Measurements from ENCODE around the gene POLR2E.
A peak's percentile ranks its signal among the peaks of the same experiment; 100 is the strongest.

The POLR2E gene

DNA sequence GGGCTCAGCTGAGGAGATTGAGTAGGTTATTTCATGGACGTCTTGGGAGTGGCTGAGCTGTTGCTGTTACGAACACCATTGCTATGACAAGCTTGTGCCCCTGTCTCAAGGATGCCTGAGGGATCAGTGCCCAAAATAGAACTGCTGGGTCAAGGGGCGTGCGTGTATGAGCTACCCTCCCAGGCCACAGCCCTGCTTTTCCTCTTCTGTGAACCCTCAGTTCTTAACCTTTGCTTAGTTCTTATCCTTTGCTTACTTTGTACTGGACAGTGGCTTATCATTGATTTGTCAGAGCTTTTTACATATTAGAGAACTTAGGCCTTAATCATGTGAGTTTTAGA is 19.2 kb downstream of the POLR2E start:
- no peak for DNase-seq

DNA sequence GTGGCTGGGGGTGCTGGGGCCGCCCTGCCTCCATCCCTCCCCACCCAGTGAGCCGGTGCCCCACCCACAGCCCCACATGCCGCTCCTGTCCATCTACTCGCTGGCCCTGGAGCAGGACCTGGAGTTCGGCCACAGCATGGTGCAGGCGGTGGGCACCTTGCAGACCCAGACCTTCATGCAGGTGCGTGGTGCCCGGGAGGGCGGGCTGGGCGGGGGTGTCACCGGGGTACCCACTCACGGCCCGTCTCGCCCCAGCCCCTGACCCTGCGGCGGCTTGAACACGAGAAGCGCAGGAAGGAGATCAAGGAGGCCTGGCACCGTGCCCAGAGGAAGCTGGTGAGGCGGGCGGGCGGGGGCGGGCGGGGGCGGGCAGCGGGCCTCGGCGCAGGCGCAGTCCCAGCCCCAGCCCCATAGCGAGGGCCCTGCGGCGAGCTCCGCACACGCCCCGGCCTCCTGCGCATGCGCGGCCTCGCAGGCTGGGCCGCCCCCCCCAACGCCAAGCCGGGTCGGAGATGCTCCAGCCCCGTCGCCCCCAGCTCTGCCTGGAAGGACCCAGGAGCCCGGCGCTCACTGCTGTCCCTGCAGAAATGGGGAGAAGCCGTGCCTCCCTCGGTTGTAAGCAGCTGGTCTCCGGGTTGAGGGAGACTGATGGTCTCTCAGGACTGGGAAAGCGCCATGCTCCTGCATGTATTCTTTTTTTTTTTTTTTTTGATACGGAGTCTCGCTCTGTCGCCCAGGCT is 20.5 kb downstream of the POLR2E start:
- DNase-seq: peak; percentile 93

DNA sequence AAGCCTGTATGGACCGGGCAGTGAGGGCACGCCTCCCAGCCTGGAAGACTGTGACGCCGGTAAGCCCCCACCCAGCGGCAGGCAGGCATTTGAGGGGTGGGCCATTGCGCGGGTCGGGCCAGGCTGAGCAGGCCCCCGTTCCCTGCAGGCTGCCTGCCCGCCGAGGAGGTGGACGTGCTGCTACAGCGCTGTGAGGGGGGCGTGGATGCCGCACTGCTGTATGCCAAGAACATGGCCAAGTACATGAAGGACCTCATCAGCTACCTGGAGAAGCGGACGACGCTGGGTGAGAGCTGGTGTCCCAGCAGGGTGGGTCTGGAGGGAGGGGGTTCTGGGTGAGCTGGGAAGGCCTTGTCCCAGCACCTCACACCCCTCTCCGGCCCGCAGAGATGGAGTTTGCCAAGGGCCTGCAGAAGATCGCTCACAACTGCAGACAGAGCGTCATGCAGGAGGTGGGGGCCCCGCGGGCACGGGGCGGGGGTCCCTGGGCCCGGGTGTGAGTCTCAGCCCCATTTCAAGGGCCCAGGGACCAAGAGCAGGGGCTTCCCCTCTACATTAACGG is 21.1 kb downstream of the POLR2E start:
- no peak for DNase-seq

DNA sequence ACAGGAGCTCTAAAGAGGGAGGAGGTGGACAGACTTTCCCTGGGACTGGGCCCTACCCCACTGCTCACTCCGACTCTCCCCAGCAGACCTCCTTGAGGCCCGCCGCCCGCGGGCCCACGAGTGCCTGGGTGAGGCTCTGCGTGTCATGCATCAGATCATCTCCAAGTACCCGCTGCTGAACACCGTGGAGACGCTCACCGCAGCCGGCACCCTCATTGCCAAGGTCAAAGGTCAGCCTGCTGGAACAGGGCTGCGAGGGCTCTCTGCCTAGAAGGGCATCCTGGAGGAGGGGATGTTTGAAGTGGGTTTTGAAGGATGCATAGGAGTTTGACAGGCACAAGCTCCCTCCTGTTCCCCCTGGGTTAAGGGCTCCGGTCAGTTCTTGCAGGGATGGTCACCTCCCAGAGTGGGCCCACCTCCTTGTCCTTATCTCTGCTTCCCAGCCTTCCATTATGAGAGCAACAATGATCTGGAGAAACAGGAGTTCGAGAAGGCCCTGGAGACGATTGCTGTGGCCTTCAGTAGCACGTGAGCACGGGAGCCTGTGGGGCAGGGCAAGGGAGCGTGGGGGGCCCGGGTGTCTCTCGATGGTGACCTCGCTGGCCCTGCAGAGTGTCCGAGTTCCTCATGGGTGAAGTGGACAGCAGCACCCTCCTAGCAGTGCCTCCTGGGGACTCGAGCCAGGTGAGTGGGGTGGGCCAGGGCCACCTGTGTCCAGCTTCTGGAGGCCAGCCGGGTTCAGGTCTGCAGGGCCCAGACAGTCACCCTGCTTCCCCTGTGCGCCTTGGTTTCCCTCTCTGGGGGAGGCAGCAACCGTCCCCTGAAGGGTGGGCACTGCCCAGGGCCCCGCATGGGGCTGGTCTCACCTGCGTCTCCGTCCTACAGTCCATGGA is 21.9 kb downstream of the POLR2E start:
- no peak for DNase-seq

DNA sequence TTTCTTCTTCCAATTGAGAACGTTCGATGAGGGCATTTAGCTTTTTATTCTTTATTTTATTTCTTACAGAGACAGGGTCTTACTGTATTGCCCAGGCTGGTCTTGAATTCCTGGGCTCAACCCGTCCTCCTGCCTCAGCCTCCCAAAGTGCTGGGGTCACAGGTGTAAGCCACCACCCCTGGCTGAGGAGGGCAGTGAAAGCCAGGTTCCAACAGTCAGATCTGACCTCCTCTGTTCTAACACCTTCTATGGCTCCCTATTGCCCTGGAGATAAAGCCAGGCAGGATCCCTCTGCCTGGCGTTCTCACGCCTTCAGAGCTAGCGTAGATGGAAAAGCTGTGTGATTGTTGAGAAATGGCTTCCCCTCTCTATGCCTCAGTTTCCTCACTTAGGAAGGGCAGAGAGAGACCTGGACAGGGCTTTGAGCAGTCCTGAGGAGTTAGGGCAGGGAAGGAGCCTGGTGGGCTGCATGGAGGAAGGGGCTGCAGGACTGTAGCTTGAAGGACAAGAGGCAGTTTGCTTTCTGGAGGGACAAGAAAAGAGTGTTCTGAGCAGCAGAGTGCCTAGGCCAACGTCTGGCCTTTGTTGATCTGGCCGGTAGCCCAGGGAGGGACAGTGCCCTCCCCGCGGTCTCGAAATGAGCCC is 22.7 kb downstream of the POLR2E start:
- DNase-seq: no peak

DNA sequence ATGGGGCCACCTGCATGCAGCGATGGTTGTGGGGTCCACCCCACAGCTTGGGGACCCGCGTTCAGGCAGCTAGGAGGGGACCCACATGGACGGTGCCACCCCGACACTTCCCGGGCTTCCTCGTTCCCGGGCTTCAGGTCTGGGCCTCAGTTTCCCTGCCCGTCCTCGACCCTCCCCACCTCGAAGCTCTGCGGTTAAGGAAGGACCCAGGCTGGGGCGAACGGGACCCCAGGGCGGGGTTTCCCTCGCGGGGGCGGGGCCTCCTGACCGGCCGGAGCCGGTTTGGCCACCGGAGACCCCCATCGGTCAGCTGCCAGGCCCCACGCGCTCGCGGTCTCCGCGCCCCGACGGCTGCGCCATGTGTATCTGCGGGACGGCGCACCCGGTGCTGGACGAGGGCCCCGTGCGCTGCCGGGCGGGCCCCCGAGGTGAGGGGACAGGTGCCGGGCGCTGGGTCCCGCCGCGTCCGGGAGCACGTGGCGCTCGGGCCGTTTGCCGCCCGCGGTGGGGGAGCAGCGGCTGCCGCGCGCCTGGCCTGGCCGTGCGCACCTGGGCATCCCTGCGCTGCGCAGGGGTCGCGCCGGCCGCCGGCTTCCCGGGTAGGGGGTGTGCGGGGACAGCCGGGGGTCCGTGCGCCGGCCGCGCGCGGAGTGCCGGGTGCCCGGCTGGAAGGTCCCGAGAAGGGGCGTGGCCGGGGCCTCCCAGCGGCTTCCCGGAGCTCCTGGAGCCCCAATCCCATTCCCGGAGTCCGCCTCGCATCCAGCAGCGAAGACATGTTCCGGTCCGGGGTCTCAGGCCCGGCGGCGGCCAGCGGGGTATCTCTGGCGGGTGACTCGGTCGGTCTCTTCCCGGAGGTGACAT is 24.0 kb downstream of the POLR2E start:
- no peak for DNase-seq

DNA sequence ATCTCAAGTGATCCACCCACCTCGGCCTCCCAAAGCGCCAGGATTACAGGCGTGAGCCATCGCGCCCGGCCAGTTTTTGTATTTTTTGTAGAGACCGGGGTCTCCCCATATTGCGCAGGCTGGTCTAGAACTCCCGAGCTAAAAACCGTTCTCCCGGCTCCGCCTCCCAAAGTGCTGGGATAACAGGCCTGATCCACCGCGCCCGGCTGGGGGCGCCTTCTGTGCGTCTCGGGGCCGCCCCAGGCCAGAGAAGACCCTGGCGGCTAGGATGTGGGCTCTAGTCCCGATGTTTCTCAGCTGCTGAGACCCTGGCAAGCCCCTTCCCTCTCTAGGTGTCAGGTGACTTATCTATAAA is 24.6 kb downstream of the POLR2E start:
- no peak for DNase-seq

DNA sequence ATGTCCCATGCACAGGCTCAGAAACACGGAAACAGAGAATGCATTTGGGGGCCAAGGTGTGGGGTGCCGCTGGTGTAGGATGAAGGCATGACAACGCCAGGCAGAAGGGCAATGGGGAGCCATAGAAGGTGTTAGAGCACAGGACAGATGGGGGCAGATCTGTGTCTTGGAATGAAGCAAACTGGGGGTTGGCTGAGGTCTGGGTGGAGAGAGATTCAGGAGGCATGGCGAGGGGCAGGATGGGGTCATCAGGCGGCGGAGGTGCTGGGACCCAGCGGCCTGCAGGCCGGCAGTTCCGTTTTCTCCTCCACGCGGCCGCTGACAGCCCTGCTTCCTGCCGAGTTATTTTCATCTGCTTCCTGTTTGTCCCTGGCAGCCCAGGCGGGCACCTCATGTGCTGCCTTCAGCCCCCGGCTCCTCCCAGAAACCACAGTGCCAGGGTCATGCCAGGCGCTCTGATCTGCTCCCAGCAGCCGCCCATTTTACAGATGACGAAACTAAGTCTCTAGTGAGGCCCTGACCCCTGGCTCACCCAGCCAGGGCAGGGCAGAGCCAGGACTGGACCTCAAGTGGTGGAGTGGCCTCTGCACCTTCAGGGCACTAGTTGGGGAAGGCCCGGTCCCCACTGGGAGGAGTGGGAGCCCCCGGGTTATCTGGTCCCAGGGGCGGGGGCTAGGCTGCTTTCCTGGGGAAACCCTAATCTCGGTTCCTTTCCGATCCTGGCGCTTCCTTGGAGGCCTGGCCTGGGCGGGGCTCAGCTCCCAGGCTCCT is 26.0 kb downstream of the POLR2E start:
- DNase-seq: peak; percentile 85

DNA sequence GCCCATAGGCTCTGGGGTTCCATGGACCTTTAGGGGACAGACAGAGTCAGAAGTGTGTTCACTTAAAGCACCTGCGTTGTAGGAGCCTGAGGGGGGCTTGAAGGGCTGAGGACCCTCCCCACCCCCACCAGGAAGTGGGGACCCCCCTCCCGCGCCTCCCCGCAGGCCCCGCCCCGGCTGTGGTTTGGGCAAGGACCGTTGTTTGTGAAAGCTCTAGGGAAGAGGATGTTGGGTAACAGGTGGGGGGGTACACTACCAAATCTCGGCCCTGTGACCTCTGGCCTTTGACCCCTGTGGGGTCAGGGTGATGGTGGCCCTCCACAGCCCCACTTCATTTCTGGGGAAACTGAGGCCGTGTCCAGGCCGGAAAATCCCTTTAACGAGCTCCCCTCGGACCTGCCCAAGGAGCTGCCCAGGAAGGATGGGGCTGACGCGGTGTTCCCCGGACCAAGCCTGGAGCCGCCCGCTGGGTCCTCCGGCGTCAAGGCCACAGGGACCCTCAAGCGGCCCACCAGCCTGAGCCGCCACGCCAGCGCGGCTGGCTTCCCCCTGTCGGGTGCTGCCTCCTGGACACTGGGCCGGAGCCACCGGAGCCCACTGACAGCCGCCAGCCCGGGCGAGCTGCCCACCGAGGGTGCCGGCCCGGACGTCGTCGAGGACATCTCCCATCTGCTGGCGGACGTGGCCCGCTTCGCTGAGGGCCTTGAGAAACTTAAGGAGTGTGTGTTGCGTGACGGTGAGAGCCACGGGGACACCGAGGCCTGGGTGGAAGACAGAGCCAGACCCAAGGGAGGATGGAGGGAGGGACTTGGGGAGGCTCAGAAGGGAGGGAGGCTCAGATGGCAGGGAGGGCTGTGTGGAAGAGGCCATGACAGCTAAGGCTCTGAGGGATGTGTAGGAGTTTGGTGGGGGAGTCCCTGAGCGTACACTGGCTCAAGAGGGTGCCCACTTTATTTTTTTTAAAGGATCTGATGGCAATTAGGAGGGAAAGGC is 26.9 kb downstream of the POLR2E start:
- peak; percentile 77 for DNase-seq

DNA sequence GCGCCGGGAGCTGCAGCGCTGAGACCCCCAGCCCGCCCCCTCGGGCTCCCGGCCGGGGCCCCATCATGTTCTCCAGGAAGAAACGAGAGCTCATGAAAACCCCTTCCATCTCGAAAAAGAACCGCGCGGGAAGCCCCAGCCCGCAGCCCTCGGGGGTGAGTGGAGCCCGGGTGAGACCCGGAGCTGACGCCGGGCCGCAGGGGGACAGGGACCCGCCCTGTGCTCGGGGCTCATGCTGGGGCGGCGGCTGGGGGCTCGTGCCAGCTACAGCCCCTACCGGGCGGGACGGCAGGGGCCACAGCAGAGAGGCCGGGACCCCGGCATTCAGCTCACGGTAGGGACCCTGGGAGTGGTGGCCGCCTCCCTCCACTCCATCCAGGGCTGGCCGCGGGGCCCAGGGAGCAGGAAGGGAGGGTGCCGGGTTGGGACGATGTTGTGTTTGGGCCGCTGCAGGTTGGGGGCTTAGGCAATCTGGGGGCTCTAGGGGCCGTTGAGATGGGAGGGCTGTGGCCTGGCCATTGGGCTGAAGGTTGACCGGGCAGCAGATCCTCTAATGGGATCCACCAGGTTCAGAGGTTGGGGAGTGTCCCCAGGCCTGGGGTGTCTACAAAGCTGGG is 27.7 kb downstream of the POLR2E start:
- DNase-seq: no peak

DNA sequence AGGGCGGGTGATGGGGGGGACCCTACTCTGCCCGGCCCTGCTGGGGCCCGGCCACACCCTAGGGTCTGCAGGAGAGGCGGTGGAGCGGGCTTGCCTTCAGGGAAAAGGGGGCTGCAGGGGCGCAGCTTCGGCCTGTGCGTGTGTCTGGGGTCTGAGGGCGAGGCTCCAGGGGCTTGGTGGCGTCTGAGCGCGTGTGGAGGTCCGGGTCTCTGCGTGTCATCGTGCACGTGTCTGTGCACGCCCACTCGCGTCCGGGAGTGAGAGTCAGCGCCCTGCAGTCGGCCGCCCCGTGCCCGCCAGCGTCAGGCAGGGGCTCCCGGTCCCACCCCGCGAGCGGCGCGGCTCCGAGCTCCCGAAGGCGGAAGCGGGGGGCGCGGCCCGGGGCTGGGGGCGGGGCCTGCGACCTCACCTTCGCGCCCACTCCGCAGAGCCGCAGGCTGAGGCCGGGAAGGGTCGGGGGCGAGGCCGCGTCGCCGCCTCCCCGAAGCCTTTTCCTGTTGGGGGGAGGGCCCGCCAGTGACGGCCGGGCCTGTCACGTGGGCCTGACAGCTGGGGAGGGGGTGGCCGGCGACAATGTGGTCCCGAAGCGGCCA is 28.3 kb downstream of the POLR2E start, which contains the start of gene ARHGAP45:
TSS of gene ARHGAP45 (plus strand) at position 420 of the 593 bp plus-strand sequence. CDS start 239 bp downstream, outside the sequence.
- DNase-seq: peak; percentile 87

DNA sequence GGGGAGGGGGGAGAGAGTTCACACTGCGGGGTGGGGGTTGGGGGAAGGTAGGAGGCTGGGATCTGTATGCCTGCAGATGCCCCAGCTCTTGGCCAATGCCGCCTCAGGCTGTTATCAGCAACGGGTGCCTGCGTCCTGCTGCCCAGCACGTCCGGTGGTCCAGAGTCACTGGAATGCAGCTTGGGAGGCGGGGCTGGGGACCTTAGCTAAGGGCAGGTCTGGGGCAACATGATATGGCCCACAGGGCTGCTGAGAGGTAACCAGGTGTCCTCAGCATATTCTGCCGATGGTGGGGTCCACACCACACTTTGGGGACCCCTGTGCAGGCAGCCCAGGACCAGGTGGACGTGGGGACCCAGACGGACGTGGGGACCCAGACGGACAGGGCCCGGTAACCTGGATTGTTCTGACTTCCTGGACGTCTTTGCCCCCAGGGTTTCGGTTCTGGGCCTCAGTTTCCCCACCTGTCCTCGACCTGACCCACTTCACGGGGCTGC is 28.9 kb downstream of the POLR2E start:
- DNase-seq: no peak

DNA sequence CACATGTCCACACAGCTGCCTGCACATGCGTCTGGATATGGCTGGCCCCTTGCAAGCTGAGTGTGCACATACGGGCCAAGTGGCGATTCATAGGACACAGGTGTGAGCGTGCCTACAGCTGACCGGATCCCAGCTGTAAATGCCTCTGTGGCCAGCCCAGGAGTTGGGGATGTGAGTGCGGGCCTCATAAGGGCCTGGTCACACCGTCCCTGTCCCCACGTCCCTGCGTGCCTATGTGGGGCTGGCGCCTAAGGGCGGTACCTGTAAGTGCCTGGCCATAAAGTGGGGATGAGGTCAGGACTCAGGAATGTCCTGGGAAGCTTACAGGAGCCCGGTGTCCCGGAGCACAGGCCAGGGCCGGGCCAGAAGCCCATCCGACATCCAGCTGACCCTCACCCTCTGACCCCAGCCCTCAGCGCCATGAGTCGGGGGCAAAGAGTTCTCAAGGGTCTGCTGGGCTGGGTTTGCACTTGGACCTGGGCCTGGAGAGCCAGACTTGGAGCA is 29.5 kb downstream of the POLR2E start:
- no peak for DNase-seq

DNA sequence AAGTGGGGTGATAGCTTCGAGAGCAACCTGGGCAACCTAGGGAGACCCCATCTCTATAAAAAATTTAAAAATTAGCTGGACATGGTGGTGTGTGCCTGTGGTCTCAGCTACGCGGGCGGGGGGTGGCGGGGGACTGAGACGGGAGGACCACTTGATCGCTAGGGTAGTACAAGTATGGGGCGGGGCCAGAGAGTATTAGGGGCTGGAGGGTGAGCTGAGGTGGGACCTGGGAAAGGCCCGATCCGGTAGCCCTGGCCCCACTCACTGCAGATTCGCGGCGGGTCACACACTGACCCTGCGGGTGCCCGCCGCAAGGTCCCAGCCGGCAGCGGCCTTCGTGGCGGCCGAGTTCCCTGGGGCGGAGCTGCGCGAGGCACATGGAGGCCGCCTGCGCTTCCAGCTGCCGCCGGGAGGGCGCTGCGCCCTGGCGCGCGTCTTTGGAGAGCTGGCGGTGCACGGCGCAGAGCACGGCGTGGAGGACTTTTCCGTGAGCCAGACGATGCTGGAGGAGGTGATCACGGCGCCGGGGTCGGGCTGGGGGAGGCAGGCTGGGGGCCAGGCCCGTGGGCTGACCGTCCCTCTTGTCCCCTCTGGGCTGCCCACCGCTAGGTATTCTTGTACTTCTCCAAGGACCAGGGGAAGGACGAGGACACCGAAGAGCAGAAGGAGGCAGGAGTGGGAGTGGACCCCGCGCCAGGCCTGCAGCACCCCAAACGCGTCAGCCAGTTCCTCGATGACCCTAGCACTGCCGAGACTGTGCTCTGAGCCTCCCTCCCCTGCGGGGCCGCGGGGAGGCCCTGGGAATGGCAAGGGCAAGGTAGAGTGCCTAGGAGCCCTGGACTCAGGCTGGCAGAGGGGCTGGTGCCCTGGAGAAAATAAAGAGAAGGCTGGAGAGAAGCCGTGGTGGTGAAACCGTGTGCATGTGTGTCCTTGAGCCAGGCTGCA is 30.2 kb downstream of the POLR2E start:
- peak; percentile 73 for DNase-seq

DNA sequence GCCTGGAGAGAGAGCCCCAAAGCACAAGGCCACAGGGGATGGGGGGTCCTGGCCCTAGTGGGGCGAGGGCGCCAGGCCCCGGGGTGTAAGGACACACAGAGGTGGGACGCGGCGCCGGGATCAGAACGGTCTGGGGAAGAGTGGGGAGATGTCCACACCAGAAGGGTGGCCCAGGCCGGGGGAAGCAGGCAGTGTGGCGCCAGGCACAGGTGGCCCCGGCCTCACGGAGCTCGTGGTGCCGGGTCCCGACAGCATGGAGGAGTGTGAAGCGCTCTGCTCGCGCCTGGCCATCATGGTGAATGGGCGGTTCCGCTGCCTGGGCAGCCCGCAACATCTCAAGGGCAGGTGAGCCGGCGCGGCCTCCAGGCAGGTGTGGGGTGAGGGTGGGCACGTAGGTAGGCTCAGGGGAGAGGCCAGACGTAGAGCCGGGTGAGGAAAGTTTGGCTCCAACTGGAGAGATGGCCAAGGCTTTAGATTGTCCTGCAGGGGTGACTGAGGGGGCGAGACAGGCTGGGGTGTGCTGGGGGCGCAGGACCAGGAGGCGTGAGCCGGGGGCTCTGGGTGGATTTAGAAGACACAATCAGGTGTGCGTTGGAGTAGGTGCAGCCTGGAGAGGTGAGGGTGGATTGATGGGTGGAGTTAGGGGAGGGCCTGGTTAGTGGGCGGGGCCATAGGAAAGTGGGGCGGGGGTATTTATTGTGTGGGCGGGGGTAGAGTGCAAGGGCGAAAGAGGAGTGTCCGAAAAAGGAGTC is 31.1 kb downstream of the POLR2E start:
- DNase-seq: no peak

DNA sequence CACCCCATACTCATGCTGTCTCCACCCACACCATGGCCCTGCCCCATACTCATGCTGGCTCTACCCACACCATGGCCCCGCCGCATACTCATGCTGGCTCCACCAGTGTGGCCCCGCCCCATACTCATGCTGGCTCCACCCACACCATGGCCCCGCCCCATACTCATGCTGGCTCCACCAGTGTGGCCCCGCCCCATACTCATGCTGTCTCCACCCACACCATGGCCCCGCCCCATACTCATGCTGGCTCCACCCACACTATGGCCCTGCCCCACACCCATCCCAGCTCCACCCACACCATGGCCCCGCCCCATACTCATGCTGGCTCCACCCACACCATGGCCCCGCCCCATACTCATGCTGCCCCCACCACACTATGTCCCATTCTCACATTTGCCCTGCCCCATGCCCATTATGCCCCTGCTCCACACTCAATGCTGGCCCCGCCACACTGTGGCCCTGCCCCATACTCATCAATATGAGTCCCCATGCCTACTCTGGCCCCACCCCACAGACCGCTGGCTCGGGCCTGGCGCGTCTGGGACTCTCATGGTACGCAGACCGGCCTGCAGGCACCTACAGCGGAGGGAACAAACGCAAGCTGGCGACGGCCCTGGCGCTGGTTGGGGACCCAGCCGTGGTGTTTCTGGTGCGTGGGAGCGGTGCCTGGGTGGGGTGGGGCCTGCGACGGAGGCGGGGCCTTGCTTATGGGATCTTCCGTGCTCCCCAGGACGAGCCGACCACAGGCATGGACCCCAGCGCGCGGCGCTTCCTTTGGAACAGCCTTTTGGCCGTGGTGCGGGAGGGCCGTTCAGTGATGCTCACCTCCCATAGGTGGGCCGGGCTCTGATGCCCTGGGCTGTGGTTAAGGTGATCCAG is 31.9 kb downstream of the POLR2E start:
- peak; percentile 80 for DNase-seq
